HepG2 (cell line): ENCODE measurements around the gene CNP. TPM values are rescaled to one million over a fixed set of nuclear protein-coding genes. Genes with fewer than 3 reads are reported as not detected.
"Not testable (repeated sequence)": the region's sequence is repeated elsewhere in the genome, so short reads cannot be mapped to it uniquely, and the experiment has no call there.

Experiments used
- ATAC-seq: fragments of 200-7000 bp; cut with Tn5 transposase; 3 replicates; pipeline ENCODE4 v1.9.1; 2020; ENCODE audit warnings: mild to moderate bottlenecking, moderate library complexity
- BruUV-seq: library from RNA; stranded (reverse); fragments of 400-500 nt; replicated peaks from 2 replicates; lab custom pipeline; 2021; lab: Mats Ljungman, UMichigan
- CTCF ChIA-PET: fragments of 300-600 bp; formaldehyde crosslinking; extraction: SDS; loops from one replicate; lab custom pipeline; 2021; ENCODE audit warnings: low total read pairs, inconsistent platforms, low intra/inter-chr PET ratio; lab: Yijun Ruan, JAX
- POLR2A ChIA-PET: fragments of 350-600 bp; sonication (Branson Sonifier 250); formaldehyde crosslinking; loops from one replicate; lab custom pipeline; 2020; ENCODE audit warnings: antibody characterized with exemption, inconsistent platforms; lab: Yijun Ruan, JAX
- DNase-seq: peaks from one replicate; pipeline ENCODE4 v3.0.0-alpha.2; 2015; ENCODE audit warnings: low spot score
- FAIRE-seq: peaks from 3 replicates; lab custom pipeline; 2011; peaks lifted over from hg19 to GRCh38; lab: Jason Lieb, UNC
- H2AFZ ChIP-seq: one replicate; pipeline ENCODE4 v1.6.1; 2011; ENCODE audit warnings: low read length, inconsistent platforms
- H3K27ac ChIP-seq: fragments of 300-600 bp; 3 replicates; pipeline ENCODE4 v1.8.0; 2011; ENCODE audit warnings: mixed run types, mild to moderate bottlenecking, mixed read lengths, low read length, inconsistent platforms; ENCODE audit not compliant: insufficient read depth; ENCODE audit errors: extremely low read length
- H3K27me3 ChIP-seq, 2 experiments: fragments of 200-600 bp in 1 of 2; 2 replicates in 1 of 2; 3 replicates in 1 of 2; pipeline versions ENCODE4 v1.6.0 to v1.8.0; 2011; ENCODE audit warnings: low read length in 2 of 2, mild to moderate bottlenecking in 2 of 2, moderate library complexity in 2 of 2, inconsistent platforms in 1 of 2; ENCODE audit not compliant: insufficient read depth in 2 of 2, control insufficient read depth in 1 of 2
- H3K36me3 ChIP-seq, 2 experiments: fragments of 200-600 bp in 1 of 2; replicated peaks in 1 of 2; 2 replicates in 1 of 2; 3 replicates in 1 of 2; pipeline versions ENCODE4 v1.5.1 to v1.8.0; 2011; ENCODE audit warnings: low read length in 2 of 2, inconsistent platforms in 1 of 2; ENCODE audit not compliant: insufficient read depth in 2 of 2, control insufficient read depth in 1 of 2
- H3K4me1 ChIP-seq: 2 replicates; pipeline ENCODE4 v1.5.1; 2012; ENCODE audit warnings: low read length, inconsistent platforms; ENCODE audit not compliant: insufficient read depth
- H3K4me2 ChIP-seq: 2 replicates; pipeline ENCODE4 v1.6.0; 2011; ENCODE audit warnings: low read depth, low read length, inconsistent platforms
- H3K4me3 ChIP-seq, 3 experiments: fragments of 200-600 bp in 1 of 3; sonication (generic), shearing (Covaris generic) in 1 of 3; replicated peaks in 1 of 3; 2 replicates each; pipeline ENCODE4 v1.5.1; 2011 to 2016; ENCODE audit warnings: low read length in 3 of 3, inconsistent platforms in 2 of 3, low read depth in 2 of 3, mild to moderate bottlenecking in 2 of 3, control low read depth in 1 of 3, mixed read lengths in 1 of 3; ENCODE audit not compliant: insufficient read depth in 1 of 3
- H3K79me2 ChIP-seq: one replicate; pipeline ENCODE4 v1.6.1; 2011; ENCODE audit warnings: low read length, inconsistent platforms; ENCODE audit not compliant: insufficient read depth
- H3K9ac ChIP-seq: 2 replicates; pipeline ENCODE4 v1.6.0; 2011; ENCODE audit warnings: mild to moderate bottlenecking, low read depth, low read length, inconsistent platforms; ENCODE audit not compliant: insufficient read depth
- H3K9me3 ChIP-seq: 2 replicates; pipeline ENCODE4 v1.5.1; 2012; ENCODE audit warnings: mild to moderate bottlenecking, low read length
- H4K20me1 ChIP-seq: 2 replicates; pipeline ENCODE4 v1.6.0; 2011; ENCODE audit warnings: inconsistent platforms, mild to moderate bottlenecking, low read length, moderate library complexity; ENCODE audit not compliant: insufficient read depth
- CEBPG ChIP-seq: IDR thresholded peaks from 2 replicates; pipeline ENCODE4 v1.6.1; 2016
- CREB1 ChIP-seq, 2 experiments: fragments of 450-650 bp in 1 of 2; IDR thresholded peaks; 2 replicates each; pipeline ENCODE4 v1.6.1; 2016 to 2017; ENCODE audit warnings: control low read depth in 1 of 2, mild to moderate bottlenecking in 1 of 2, missing compliant biosample characterization in 1 of 2, missing genetic modification characterization in 1 of 2
- KLF11 ChIP-seq: IDR thresholded peaks from 2 replicates; pipeline ENCODE4 v1.6.1; 2016; ENCODE audit warnings: missing compliant biosample characterization
- NRL ChIP-seq: sonication (generic); formaldehyde crosslinking; IDR thresholded peaks from 2 replicates; pipeline ENCODE4 v1.5.0; 2020; ENCODE audit warnings: missing genetic modification reagents, mild to moderate bottlenecking, moderate library complexity, borderline replicate concordance
- ZNF224 ChIP-seq: sonication (generic); formaldehyde crosslinking; IDR thresholded peaks from 2 replicates; pipeline ENCODE4 v1.5.0; 2020; ENCODE audit warnings: mild to moderate bottlenecking, missing genetic modification reagents
- ZSCAN20 ChIP-seq: sonication (generic); formaldehyde crosslinking; IDR thresholded peaks from 2 replicates; pipeline ENCODE4 v1.4.0; 2020; ENCODE audit warnings: missing genetic modification reagents, mild to moderate bottlenecking, borderline replicate concordance
- WGBS: methylation state at CpG from one replicate; pipeline ENCODE4 v1.1.6; 2017; ENCODE audit warnings: low lambda C conversion rate; 5-methylcytosine and 5-hydroxymethylcytosine counted together
- in situ Hi-C: cut with HindIII; loops from 2 replicates; pipeline ENCODE4 v1.10.0; 2017; ENCODE audit warnings: low pct_unique_long_range_greater_than_20kb; ENCODE audit not compliant: extremely low pct_ligation_motif_present
- intact Hi-C: fragments of 100-400 bp; cut with micrococcal nuclease; formaldehyde crosslinking; loops from one replicate; pipeline ENCODE4 v1.10.0; 2022; ENCODE audit not compliant: unreplicated experiment
- polyA plus RNA-seq, 8 experiments: library from polyadenylated mRNA; depleted of rRNA in 3 of 8; stranded (reverse) in 7 of 8; unstranded in 1 of 8; fragments of >200 nt; fragmentation: Illumina TruSeq in 4 of 8; extraction: Trizol in 4 of 8; gene quantifications; 2 replicates each; pipeline versions ENCODE4 v1.2.1 to v1.2.3, GENCODE V29; 2011 to 2016; ENCODE audit warnings: low read depth in 4 of 8, missing spikeins in 1 of 8, mixed read lengths in 1 of 8; ENCODE audit not compliant: insufficient read depth in 1 of 8
- total RNA-seq, 5 experiments: library from RNA; depleted of rRNA; stranded (reverse); fragments of >200 nt; fragmentation: Illumina TruSeq; extraction: Trizol; gene quantifications; 2 replicates each; pipeline ENCODE4 v1.2.3, GENCODE V29; 2016; ENCODE audit warnings: low read depth in 1 of 5
- TF ChIP-seq, protein P1 (sequence below): sonication (generic); formaldehyde crosslinking; conservative IDR thresholded peaks from 2 replicates; pipeline ENCODE4 v1.8.1; 2023; ENCODE audit warnings: missing genetic modification reagents
- TF ChIP-seq, protein P2 (sequence below): sonication (generic); formaldehyde crosslinking; IDR thresholded peaks from 2 replicates; pipeline ENCODE4 v1.4.0; 2020; ENCODE audit warnings: missing genetic modification reagents

CNP gene
- total and polyA plus RNA-seq, 2 of the 13 experiments (the other 11 are each of a cell fraction or from before 2014, with no cell fraction given), result 97.2 to 161 TPM

DNA sequence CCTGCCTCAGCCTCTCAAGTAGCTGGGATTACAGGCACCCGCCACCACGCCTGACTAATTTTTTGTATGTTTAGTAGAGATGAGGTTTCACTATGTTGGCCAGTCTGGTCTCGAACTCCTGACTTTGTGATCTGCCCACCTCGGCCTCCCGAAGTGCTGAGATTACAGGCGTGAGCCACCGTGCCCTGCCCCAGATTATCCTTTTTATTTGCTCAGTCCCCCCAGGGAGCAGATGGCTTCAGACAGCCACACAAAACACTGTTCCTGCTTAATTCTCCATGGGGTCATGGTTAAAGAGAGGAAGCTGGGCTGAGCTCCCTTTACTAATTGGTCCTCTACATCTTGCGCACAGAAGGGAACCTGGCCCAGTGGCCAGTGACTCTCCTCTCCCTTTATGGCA, 54.2 kb downstream of the CNP start:
- ATAC-seq, intact Hi-C loops, H3K27me3 ChIP-seq, H2AFZ ChIP-seq, H3K9me3 ChIP-seq, in situ Hi-C loops, H3K27ac ChIP-seq, H4K20me1 ChIP-seq, DNase-seq, FAIRE-seq, CTCF ChIA-PET, BruUV-seq: not testable (repeated sequence)
- 0 out of 2 replicates have a peak, but pooled peaks have one; percentile 30 for TF ChIP-seq NRL (CRISPR knock-in tag)
- peaks cover 62% of the 10 kb centered on the region for H3K4me1 ChIP-seq
- H3K9ac ChIP-seq, result peak overlapping the region; percentile 93
- H3K4me2 ChIP-seq, result peak overlapping the region; percentile 79
- POLR2A ChIA-PET, result interaction anchor here (1.3 to 7.5 kb wide), 6 partner anchors 8 to 102 kb away, joined by 4 to 183 read pairs (median 14); partner anchors contain the start of genes ACLY and CNP
- H3K4me3 ChIP-seq, result peak overlapping the region; percentile 89 to 91 (median 89)
- H3K36me3 ChIP-seq, result peaks cover 9 to 27% of the 10 kb centered on the region in 2 experiments
- peaks cover 40% of the 10 kb centered on the region for H3K79me2 ChIP-seq
- 50% methylated on average over 8 of the region's 8 CpGs for WGBS

DNA sequence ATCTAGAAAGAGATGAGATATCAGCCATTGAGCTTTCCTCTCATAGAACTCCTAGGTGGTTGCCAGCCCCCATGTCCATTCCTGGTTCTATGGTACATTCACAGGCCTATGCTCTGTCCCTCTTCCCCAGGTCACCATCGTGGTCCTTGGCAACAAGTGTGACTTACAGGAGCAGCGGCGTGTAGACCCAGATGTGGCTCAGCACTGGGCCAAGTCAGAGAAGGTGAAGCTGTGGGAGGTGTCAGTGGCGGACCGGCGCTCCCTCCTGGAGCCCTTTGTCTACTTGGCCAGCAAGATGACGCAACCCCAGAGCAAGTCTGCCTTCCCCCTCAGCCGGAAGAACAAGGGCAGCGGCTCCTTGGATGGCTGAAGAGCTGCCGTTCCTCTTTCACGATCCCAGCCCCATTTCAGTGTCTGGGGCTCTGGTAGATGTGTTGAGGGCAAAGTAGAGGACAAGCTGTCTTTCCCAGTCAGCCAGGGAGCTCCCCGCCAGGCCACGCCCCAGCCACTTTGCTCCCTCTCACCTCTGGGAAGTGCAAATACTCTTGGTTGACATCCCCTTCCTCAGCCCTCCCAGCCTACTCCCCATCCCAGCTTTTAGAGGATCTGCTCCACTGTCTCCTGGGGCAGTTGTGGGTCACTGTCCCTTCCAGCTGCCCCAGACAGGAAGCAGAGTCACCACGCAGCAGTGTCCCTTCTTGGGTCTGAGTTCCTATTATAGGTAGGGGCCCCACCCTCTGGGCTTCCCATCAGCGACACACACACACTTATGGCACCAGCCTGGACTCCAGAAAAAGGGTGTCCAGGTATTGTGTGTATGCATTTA, 57.1 kb downstream of the CNP start:
- CTCF ChIA-PET, result interaction anchor here (0.9 to 2.3 kb wide), 4 partner anchors 43 to 112 kb away, joined by 4 to 20 read pairs (median 14); no protein-coding TSS in a partner anchor
- no peak for ATAC-seq
- Histone ChIP-seq H3K9me3 (no peaks in the 10 kb centered on the region), H3K27me3 (no peaks in the 10 kb centered on the region; a peak in 1 of 5 replicates), H3K4me2 (no peak overlapping the region), H2AFZ (no peak overlapping the region), H3K9ac (no peak overlapping the region), H3K27ac (peak overlapping the region; percentile 30), H3K79me2 (peaks cover 17% of the 10 kb centered on the region), H3K4me3 (no peak overlapping the region), H3K36me3 (peaks cover 9 to 27% of the 10 kb centered on the region in 2 experiments), H3K4me1 (peaks cover 62% of the 10 kb centered on the region), H4K20me1 (no peaks in the 10 kb centered on the region)
- BruUV-seq, result no TSS peak
- FAIRE-seq, result no peak
- 86% methylated on average over 15 of the region's 15 CpGs for WGBS
- POLR2A ChIA-PET, result interaction anchor here (1.0 to 5.1 kb wide), 6 partner anchors 8 to 130 kb away, joined by 3 to 35 read pairs (median 4); partner anchors contain the start of gene CNP
- intact Hi-C loops, result loop anchor here (2.0 kb wide), 2 partner anchors 43 to 93 kb away; no protein-coding TSS in a partner anchor
- in situ Hi-C loops, result no loop called here
- no peak for DNase-seq
- no peak for TF ChIP-seq ZNF224
- peak; percentile 33; the same call in 1 of the 2 replicates for TF ChIP-seq CEBPG
- TF ChIP-seq, protein P1, sequence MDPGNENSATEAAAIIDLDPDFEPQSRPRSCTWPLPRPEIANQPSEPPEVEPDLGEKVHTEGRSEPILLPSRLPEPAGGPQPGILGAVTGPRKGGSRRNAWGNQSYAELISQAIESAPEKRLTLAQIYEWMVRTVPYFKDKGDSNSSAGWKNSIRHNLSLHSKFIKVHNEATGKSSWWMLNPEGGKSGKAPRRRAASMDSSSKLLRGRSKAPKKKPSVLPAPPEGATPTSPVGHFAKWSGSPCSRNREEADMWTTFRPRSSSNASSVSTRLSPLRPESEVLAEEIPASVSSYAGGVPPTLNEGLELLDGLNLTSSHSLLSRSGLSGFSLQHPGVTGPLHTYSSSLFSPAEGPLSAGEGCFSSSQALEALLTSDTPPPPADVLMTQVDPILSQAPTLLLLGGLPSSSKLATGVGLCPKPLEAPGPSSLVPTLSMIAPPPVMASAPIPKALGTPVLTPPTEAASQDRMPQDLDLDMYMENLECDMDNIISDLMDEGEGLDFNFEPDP (CRISPR knock-in tag), result no peak
- TF ChIP-seq CREB1 (IDR thresholded peaks at IDR 0.05), result no peak
- TF ChIP-seq CREB1 (CRISPR knock-in tag; IDR thresholded peaks at IDR 0.05), result no peak
- peak; percentile 43; the same call in 1 of the 2 replicates for TF ChIP-seq NRL (CRISPR knock-in tag)
- TF ChIP-seq ZSCAN20 (CRISPR knock-in tag), result no peak
- TF ChIP-seq, protein P2, sequence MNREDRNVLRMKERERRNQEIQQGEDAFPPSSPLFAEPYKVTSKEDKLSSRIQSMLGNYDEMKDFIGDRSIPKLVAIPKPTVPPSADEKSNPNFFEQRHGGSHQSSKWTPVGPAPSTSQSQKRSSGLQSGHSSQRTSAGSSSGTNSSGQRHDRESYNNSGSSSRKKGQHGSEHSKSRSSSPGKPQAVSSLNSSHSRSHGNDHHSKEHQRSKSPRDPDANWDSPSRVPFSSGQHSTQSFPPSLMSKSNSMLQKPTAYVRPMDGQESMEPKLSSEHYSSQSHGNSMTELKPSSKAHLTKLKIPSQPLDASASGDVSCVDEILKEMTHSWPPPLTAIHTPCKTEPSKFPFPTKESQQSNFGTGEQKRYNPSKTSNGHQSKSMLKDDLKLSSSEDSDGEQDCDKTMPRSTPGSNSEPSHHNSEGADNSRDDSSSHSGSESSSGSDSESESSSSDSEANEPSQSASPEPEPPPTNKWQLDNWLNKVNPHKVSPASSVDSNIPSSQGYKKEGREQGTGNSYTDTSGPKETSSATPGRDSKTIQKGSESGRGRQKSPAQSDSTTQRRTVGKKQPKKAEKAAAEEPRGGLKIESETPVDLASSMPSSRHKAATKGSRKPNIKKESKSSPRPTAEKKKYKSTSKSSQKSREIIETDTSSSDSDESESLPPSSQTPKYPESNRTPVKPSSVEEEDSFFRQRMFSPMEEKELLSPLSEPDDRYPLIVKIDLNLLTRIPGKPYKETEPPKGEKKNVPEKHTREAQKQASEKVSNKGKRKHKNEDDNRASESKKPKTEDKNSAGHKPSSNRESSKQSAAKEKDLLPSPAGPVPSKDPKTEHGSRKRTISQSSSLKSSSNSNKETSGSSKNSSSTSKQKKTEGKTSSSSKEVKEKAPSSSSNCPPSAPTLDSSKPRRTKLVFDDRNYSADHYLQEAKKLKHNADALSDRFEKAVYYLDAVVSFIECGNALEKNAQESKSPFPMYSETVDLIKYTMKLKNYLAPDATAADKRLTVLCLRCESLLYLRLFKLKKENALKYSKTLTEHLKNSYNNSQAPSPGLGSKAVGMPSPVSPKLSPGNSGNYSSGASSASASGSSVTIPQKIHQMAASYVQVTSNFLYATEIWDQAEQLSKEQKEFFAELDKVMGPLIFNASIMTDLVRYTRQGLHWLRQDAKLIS, result no peak
- no peak for TF ChIP-seq KLF11 (CRISPR knock-in tag)
